ENCODE results near the gene RGS2. TPM values are rescaled to one million over a fixed set of nuclear protein-coding genes. Genes with fewer than 3 reads are reported as not detected.
A peak's percentile ranks its signal among the peaks of the same experiment; 100 is the strongest.

Gene RGS2
- polyA plus RNA-seq, 1 donor from 2014 or later, result 189 TPM

DNA sequence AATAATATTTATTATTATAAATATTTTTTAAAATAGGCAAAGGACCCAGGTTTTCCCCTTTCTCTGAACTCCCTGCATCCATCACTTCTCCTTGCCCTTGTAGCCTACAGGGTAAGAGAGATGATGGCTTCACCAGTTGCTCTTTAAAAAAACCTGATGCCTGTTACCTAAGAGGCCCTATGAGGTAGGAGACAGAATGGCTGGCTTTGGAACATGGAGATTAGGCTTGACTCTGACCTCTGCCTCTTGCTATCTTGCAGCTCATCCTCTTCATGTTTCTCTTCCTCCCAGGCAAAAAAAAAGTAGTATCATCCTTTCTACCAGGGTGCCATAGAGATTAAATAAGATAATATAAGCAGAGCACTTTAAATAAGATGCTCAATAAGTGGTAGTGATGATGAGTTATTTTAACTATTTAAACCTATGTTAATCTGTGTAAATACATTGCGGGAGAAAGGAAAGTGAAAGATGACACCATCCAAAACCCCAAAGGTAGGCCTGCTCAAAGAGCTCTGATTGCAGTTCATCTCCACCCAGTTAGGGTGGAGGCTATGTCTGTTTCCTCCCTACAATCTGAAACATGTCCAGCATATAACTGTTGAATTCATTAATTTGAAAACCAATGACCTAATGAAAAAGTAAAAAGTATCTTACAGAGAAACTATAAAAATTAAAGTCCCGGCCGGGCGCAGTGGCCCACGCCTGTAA is 51.8 kb downstream of the RGS2 start:
- Histone ChIP-seq H3K9ac (ENCODE audit: low read length) (no peak overlapping the region), H3K79me2 (replicated peaks; ENCODE audit: insufficient read depth, low read length) (no peaks in the 10 kb centered on the region), H3K27me3 (ENCODE audit: insufficient read depth, low read depth, low read length) (no peaks in the 10 kb centered on the region), H3F3A (ENCODE audit: insufficient read depth, low read length, poor library complexity, severe bottlenecking) (no peaks in the 10 kb centered on the region), H3K9me2 (ENCODE audit: insufficient read depth, low read length) (no peaks in the 10 kb centered on the region), H3K36me3 (ENCODE audit: insufficient read depth, low read length) (no peaks in the 10 kb centered on the region), H3K27ac (ENCODE audit: low read length) (no peak overlapping the region), H3K4me2 (ENCODE audit: low read length) (no peak overlapping the region), H3K9me3 (ENCODE audit: low read length) (no peaks in the 10 kb centered on the region), H4K20me1 (ENCODE audit: insufficient read depth) (no peaks in the 10 kb centered on the region), H2AFZ (ENCODE audit: low read depth, low read length) (no peak overlapping the region), H3K4me3 (ENCODE audit: low read length) (no peak overlapping the region)
- TF ChIP-seq EP300 (conservative IDR thresholded peaks at IDR 0.05; ENCODE audit: poor library complexity, severe bottlenecking) (no peak), RAD21 (conservative IDR thresholded peaks at IDR 0.05) (no peak), MXI1 (conservative IDR thresholded peaks at IDR 0.05; ENCODE audit: poor library complexity, severe bottlenecking) (no peak), TAF1 (IDR thresholded peaks at IDR 0.05; ENCODE audit: low read depth) (no peak), SMC3 (conservative IDR thresholded peaks at IDR 0.05; ENCODE audit: poor library complexity) (no peak)
- TF ChIP-seq, protein P1, sequence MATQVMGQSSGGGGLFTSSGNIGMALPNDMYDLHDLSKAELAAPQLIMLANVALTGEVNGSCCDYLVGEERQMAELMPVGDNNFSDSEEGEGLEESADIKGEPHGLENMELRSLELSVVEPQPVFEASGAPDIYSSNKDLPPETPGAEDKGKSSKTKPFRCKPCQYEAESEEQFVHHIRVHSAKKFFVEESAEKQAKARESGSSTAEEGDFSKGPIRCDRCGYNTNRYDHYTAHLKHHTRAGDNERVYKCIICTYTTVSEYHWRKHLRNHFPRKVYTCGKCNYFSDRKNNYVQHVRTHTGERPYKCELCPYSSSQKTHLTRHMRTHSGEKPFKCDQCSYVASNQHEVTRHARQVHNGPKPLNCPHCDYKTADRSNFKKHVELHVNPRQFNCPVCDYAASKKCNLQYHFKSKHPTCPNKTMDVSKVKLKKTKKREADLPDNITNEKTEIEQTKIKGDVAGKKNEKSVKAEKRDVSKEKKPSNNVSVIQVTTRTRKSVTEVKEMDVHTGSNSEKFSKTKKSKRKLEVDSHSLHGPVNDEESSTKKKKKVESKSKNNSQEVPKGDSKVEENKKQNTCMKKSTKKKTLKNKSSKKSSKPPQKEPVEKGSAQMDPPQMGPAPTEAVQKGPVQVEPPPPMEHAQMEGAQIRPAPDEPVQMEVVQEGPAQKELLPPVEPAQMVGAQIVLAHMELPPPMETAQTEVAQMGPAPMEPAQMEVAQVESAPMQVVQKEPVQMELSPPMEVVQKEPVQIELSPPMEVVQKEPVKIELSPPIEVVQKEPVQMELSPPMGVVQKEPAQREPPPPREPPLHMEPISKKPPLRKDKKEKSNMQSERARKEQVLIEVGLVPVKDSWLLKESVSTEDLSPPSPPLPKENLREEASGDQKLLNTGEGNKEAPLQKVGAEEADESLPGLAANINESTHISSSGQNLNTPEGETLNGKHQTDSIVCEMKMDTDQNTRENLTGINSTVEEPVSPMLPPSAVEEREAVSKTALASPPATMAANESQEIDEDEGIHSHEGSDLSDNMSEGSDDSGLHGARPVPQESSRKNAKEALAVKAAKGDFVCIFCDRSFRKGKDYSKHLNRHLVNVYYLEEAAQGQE (IDR thresholded peaks at IDR 0.05; ENCODE audit: borderline replicate concordance), result no peak
- TF ChIP-seq, protein P2, sequence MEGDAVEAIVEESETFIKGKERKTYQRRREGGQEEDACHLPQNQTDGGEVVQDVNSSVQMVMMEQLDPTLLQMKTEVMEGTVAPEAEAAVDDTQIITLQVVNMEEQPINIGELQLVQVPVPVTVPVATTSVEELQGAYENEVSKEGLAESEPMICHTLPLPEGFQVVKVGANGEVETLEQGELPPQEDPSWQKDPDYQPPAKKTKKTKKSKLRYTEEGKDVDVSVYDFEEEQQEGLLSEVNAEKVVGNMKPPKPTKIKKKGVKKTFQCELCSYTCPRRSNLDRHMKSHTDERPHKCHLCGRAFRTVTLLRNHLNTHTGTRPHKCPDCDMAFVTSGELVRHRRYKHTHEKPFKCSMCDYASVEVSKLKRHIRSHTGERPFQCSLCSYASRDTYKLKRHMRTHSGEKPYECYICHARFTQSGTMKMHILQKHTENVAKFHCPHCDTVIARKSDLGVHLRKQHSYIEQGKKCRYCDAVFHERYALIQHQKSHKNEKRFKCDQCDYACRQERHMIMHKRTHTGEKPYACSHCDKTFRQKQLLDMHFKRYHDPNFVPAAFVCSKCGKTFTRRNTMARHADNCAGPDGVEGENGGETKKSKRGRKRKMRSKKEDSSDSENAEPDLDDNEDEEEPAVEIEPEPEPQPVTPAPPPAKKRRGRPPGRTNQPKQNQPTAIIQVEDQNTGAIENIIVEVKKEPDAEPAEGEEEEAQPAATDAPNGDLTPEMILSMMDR (IDR thresholded peaks at IDR 0.05; ENCODE audit: poor library complexity, severe bottlenecking), result no peak

DNA sequence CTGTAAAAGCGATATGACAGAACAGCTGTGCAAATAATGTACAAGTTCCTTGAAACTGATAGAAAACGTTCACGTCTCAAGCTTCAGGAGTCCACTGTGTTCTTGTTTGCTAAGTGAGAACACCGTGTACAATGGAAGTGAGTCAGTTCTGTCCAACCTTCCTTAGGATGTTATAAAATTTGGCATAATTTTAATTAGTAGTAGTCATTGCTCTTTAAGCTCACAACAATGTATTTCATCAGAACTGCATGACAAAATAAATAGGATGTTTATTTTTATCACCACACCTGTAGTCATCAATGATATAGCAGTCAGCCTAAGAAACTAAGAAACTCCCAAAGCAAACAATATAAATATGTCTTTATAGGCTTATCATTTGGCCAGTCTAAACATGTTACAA is 53.0 kb downstream of the RGS2 start:
- no peaks in the 10 kb centered on the region for H3K27me3 ChIP-seq (ENCODE audit: insufficient read depth, low read depth, low read length)
- peak overlapping the region; percentile 2 for H3K9ac ChIP-seq (ENCODE audit: low read length)
- no peaks in the 10 kb centered on the region for H3K36me3 ChIP-seq (ENCODE audit: insufficient read depth, low read length)
- H3K27ac ChIP-seq (ENCODE audit: low read length), result peak overlapping the region; percentile 47
- H3K9me3 ChIP-seq (ENCODE audit: low read length), result no peaks in the 10 kb centered on the region
- no peak overlapping the region for H3K4me3 ChIP-seq (ENCODE audit: low read length)
- no peaks in the 10 kb centered on the region for H3K9me2 ChIP-seq (ENCODE audit: insufficient read depth, low read length)
- no peak overlapping the region for H3K4me2 ChIP-seq (ENCODE audit: low read length)
- TF ChIP-seq TAF1 (IDR thresholded peaks at IDR 0.05; ENCODE audit: low read depth) (no peak), EZH2 (IDR thresholded peaks at IDR 0.05; ENCODE audit: borderline replicate concordance, insufficient read depth, low read length, poor library complexity, severe bottlenecking) (no peak), MXI1 (conservative IDR thresholded peaks at IDR 0.05; ENCODE audit: poor library complexity, severe bottlenecking) (no peak), POLR2AphosphoS5 (IDR thresholded peaks at IDR 0.05) (no peak)
- TF ChIP-seq, protein P2 (IDR thresholded peaks at IDR 0.05; ENCODE audit: poor library complexity, severe bottlenecking), result no peak
- TF ChIP-seq, protein P1 (IDR thresholded peaks at IDR 0.05; ENCODE audit: borderline replicate concordance), result no peak
- no peaks in the 10 kb centered on the region for H3K79me2 ChIP-seq (replicated peaks; ENCODE audit: insufficient read depth, low read length)
- H4K20me1 ChIP-seq (ENCODE audit: insufficient read depth), result no peaks in the 10 kb centered on the region
- no peaks in the 10 kb centered on the region for H3F3A ChIP-seq (ENCODE audit: insufficient read depth, low read length, poor library complexity, severe bottlenecking)
- H2AFZ ChIP-seq (ENCODE audit: low read depth, low read length), result no peak overlapping the region

All from neural cell (in vitro differentiated cells).